GM12891 (cell line): ENCODE results near the gene TBC1D8B.

Source experiments
- DNase-seq: peaks from one replicate; pipeline ENCODE4 v3.0.0; 2011; ENCODE audit warnings: low spot score; ENCODE audit not compliant: insufficient read length
- FAIRE-seq: peaks from 2 replicates; lab custom pipeline; 2011; peaks lifted over from hg19 to GRCh38; lab: Jason Lieb, UNC
- PAX5 ChIP-seq: IDR thresholded peaks from 2 replicates; pipeline ENCODE4 v1.6.1; 2011; ENCODE audit warnings: low read length, moderate library complexity, mild to moderate bottlenecking; ENCODE audit not compliant: insufficient read depth, severe bottlenecking
- POLR2A ChIP-seq: IDR thresholded peaks from 2 replicates; pipeline ENCODE4 v1.6.1; 2011; ENCODE audit warnings: low read depth, low read length, control low read depth
- POLR2AphosphoS5 ChIP-seq: IDR thresholded peaks from 2 replicates; pipeline ENCODE4 v1.6.1; 2011; ENCODE audit warnings: low read depth, low read length, control low read depth
- POU2F2 ChIP-seq: IDR thresholded peaks from 2 replicates; pipeline ENCODE4 v1.6.1; 2011; ENCODE audit warnings: low read depth, mild to moderate bottlenecking, control low read depth, low read length, moderate library complexity
- SPI1 ChIP-seq: IDR thresholded peaks from 2 replicates; pipeline ENCODE4 v1.6.1; 2011; ENCODE audit warnings: low read depth, low read length, control low read depth
- TAF1 ChIP-seq: IDR thresholded peaks from 2 replicates; pipeline ENCODE4 v1.6.1; 2011; ENCODE audit warnings: low read depth, low read length, control low read depth

The TBC1D8B gene

DNA sequence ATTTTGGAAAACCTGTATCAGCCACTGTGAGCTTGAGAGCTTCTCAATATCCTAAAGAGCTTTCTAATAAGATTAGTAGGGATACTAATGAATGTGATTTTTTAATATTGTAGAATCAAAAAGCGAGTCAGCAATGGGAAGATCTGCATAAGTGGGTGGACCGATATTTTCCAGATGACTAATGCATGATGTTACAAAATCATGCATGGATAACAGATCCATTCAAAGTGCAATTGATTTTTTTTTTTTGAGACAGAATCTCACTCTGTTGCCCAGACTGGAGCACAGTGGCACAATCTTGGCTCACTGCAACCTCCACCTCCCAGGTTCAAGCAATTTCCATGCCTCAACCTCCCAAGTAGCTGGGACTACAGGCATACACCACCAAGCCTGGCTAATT lies 110.4 kb downstream of the TBC1D8B start:
- TF ChIP-seq TAF1 (no peak), SPI1 (no peak), POLR2AphosphoS5 (no peak), POLR2A (no peak)
- FAIRE-seq (no peak), DNase-seq (no peak)

DNA sequence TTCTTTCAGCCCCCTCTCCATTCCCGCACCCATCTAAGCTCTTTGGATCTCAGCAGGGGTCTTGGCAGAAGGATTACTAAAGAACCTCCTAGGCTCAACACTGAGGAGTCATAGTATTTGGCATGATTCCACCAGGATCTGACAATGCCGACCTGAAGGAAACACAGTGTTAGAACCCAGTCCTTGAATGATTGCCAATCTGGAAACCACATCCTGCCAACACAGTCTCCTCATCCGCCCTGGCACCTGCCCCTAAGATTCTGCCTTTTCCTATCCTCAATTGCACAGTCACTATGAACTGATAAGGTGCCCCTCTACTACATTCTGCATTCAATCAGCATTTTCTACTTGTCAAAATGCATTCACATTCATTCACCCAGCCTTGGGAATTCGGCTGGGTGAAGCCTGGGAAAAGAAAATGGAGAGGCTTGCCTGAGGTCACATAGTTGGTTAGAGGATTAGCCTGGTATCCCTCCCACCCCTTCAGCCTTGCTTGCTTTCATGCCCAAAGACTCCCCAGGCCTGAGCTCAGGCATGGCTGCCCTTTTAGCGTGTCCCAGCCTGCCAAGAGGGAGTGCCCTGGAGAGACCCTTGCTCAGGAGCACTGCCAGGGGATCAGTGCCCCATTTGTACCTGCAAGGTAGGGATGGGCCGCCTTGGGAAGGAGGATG lies 115.5 kb downstream of the TBC1D8B start:
- TF ChIP-seq POU2F2 = no peak
- no peak for TF ChIP-seq TAF1
- no peak for TF ChIP-seq POLR2A
- no peak for TF ChIP-seq PAX5
- no peak for TF ChIP-seq SPI1
- TF ChIP-seq POLR2AphosphoS5 = no peak
- FAIRE-seq (no peak), DNase-seq (no peak)

DNA sequence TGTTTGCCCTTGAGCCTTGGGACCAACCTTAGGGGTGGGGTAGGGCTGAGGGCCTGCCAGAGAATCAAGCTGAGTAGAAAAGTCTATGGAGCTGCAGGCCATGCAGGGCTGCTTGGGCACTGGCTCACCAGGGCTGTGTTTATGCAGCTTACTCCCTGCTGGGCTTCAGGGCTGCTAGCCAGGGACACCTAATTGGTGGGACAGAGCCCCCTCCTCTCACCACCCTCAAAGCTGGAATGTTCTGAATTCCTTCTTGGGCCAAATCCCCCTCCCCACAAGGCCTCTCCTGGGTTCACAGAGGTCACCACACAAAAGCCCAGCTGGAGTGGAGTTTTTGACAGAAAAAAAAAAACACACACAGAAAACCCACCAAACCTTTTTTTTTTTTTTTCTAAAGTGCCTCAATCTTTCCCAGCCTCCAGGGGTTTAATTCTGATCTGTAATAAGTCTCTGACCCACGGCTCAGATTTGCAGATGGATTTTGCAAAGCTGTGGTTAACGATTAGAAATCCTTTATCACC lies 117.5 kb downstream of the TBC1D8B start, which contains the start of gene CLDN2:
Gene CLDN2 (plus strand): TSS at position 471 of the 521 bp plus-strand sequence. CDS start 7,827 bp downstream, outside the sequence.
- no peak for TF ChIP-seq TAF1
- TF ChIP-seq POLR2A = no peak
- no peak for TF ChIP-seq POU2F2
- no peak for TF ChIP-seq PAX5
- no peak for TF ChIP-seq POLR2AphosphoS5
- TF ChIP-seq SPI1 = no peak
- FAIRE-seq = no peak
- DNase-seq = no peak

DNA sequence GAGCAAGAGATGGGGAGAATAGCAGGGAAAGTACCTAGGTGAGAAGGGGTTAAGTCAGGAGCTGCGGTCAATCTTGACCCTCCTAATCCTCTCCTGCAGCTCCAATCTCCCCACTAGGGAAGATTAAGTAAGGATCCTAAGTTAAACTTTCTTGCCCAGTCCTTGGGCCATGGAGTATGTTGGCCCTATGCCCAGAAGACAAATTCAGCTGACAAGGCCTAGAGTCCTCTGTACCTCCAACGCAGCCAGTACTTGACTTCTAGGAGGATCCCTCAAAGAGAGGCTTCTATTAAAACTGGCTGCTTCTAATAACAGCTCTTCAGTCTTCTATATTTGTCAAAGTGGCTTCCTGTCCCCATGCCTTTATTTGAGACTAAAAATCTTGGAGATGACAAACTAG lies 119.2 kb downstream of the TBC1D8B start:
- FAIRE-seq (no peak), DNase-seq (no peak)
- no peak for TF ChIP-seq POLR2A
- no peak for TF ChIP-seq TAF1
